Measurements from ENCODE around the gene TMEM156. TPM values are rescaled to one million over a fixed set of nuclear protein-coding genes. Genes with fewer than 3 reads are reported as not detected.

The TMEM156 gene
- total and polyA plus RNA-seq, 12 donors = 0.10 to 1.1 (median 0.13) TPM; not detected in 7

- peaks cover 0 to 20% (median 3%) of the 10 kb centered on the region in 9 donors for H3K4me1 ChIP-seq
- TF ChIP-seq CTCF (IDR thresholded peaks at IDR 0.05) = no peak
- H3K27me3 ChIP-seq = peaks cover 0 to 4% (median 0%) of the 10 kb centered on the region in 7 donors
- no peak for DNase-seq
- intact Hi-C loops (cut with DNase I) = no loop called here
- H3K27ac ChIP-seq = no peak overlapping the region
- H3K36me3 ChIP-seq = no peaks in the 10 kb centered on the region
- H3K9me3 ChIP-seq = no peaks in the 10 kb centered on the region
- WGBS, 2 donors = 57 to 58% methylated on average over 12 of the region's 12 CpGs
- ATAC-seq = no peak
- no peak overlapping the region for H3K4me3 ChIP-seq
These were observed 48.2 kb downstream of the TMEM156 start for GRCh38 chr4:38983787-38984598.

DNA sequence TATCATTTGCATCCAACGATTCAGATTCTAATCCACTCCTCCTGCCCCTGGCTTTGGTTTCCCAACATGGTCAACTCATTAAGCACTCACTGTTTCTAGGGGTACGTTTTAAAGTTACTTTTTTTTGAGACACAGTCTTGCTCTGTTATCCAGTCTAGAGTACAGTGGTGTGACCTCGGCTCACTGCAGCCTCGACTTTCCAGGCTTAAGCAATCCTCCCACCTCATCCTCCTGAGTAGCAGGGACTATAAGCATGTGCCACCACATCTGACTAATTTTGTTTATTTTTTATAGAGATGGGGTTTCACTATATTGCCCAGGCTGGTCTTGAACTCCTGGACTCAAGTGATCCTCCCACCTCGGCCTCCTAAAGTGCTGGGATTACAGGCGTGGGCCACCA is 48.9 kb downstream of the TMEM156 start:
- intact Hi-C loops (cut with DNase I) = no loop called here
- no peaks in the 10 kb centered on the region for H3K9me3 ChIP-seq
- peaks cover 0 to 20% (median 3%) of the 10 kb centered on the region in 9 donors for H3K4me1 ChIP-seq
- no peak for ATAC-seq
- no peak overlapping the region for H3K27ac ChIP-seq
- no peak for DNase-seq
- 90 to 92% methylated on average over 6 of the region's 6 CpGs for WGBS, 2 donors
- no peak for TF ChIP-seq CTCF (IDR thresholded peaks at IDR 0.05)
- H3K36me3 ChIP-seq = no peaks in the 10 kb centered on the region
- H3K27me3 ChIP-seq = peaks cover 0 to 4% (median 0%) of the 10 kb centered on the region in 7 donors
- H3K4me3 ChIP-seq = no peak overlapping the region

- Histone ChIP-seq H3K36me3 (no peaks in the 10 kb centered on the region), H3K4me1 (peaks cover 0 to 17% (median 3%) of the 10 kb centered on the region in 9 donors), H3K4me3 (no peak overlapping the region), H3K27ac (no peak overlapping the region), H3K9me3 (no peaks in the 10 kb centered on the region), H3K27me3 (peaks cover 0 to 4% (median 0%) of the 10 kb centered on the region in 7 donors)
- no peak for DNase-seq
- no peak for TF ChIP-seq CTCF (IDR thresholded peaks at IDR 0.05)
- no peak for ATAC-seq
- intact Hi-C loops (cut with DNase I) = no loop called here
- 71 to 74% methylated on average over 5 of the region's 5 CpGs for WGBS, 2 donors
These were observed 49.7 kb downstream of the TMEM156 start for GRCh38 chr4:38982361-38983095.

- Histone ChIP-seq H3K27ac (peak overlapping the region in 1 of 10 donors; percentile 37), H3K4me1 (peaks cover 0 to 3% (median 0%) of the 10 kb centered on the region in 9 donors), H3K36me3 (no peaks in the 10 kb centered on the region), H3K27me3 (peaks cover 0 to 4% (median 0%) of the 10 kb centered on the region in 7 donors), H3K9me3 (no peaks in the 10 kb centered on the region), H3K4me3 (no peak overlapping the region)
- intact Hi-C loops (cut with DNase I) = no loop called here
- TF ChIP-seq CTCF (IDR thresholded peaks at IDR 0.05) = no peak
- ATAC-seq (no peak), DNase-seq (no peak)
- WGBS, 2 donors = 67 to 79% methylated on average over 7 of the region's 7 CpGs
These were observed 51.1 kb downstream of the TMEM156 start for GRCh38 chr4:38980903-38981676.
